SHP77 treated with DMSO at 0.1 percent for 48 hours (cell line): Measurements from ENCODE around the gene GAREM1.
"Not testable (repeated sequence)": the region's sequence is repeated elsewhere in the genome, so short reads cannot be mapped to it uniquely, and the experiment has no call there.

ENCODE experiments used
- DNase-seq: peaks from one replicate; lab custom pipeline; 2025; lab: John Stamatoyannopoulos, UW

The GAREM1 gene

GRCh38 chr18:32326450-32327308 lies 144.0 kb downstream of the GAREM1 start:
- DNase-seq: no peak

GRCh38 chr18:32324181-32324580 lies 146.5 kb downstream of the GAREM1 start:
- DNase-seq: no peak

- DNase-seq: no peak
Observed at GRCh38 chr18:32321826-32322225, 148.9 kb downstream of the GAREM1 start.

- DNase-seq: no peak
Observed at GRCh38 chr18:32319084-32319483, 151.6 kb downstream of the GAREM1 start.

GRCh38 chr18:32318581-32318980 lies 152.1 kb downstream of the GAREM1 start:
- DNase-seq: no peak

GRCh38 chr18:32317651-32318050 lies 153.0 kb downstream of the GAREM1 start:
- no peak for DNase-seq

- DNase-seq: no peak
Observed at GRCh38 chr18:32315881-32316280, 154.8 kb downstream of the GAREM1 start.

GRCh38 chr18:32310774-32311173 lies 159.9 kb downstream of the GAREM1 start:
- no peak for DNase-seq

- DNase-seq: no peak
Observed at GRCh38 chr18:32310101-32310500, 160.6 kb downstream of the GAREM1 start.

- DNase-seq: no peak
Observed at GRCh38 chr18:32308493-32309120, 162.1 kb downstream of the GAREM1 start.

GRCh38 chr18:32303400-32303799 lies 167.3 kb downstream of the GAREM1 start:
- no peak for DNase-seq

- DNase-seq: no peak
Observed at GRCh38 chr18:32302806-32303205, 167.9 kb downstream of the GAREM1 start.

- no peak for DNase-seq
Observed at GRCh38 chr18:32301976-32302743, 168.5 kb downstream of the GAREM1 start.

GRCh38 chr18:32301361-32301760 lies 169.3 kb downstream of the GAREM1 start:
- DNase-seq: no peak

GRCh38 chr18:32300914-32301313 lies 169.8 kb downstream of the GAREM1 start:
- DNase-seq: no peak

- DNase-seq: no peak
Observed at GRCh38 chr18:32299484-32299883, 171.2 kb downstream of the GAREM1 start.

GRCh38 chr18:32298171-32298667 lies 172.5 kb downstream of the GAREM1 start:
- no peak for DNase-seq

GRCh38 chr18:32297579-32298170 lies 173.0 kb downstream of the GAREM1 start:
- no peak for DNase-seq

- DNase-seq: no peak
Observed at GRCh38 chr18:32296851-32297250, 173.8 kb downstream of the GAREM1 start.

- no peak for DNase-seq
Observed at GRCh38 chr18:32295604-32296003, 175.1 kb downstream of the GAREM1 start.

GRCh38 chr18:32293107-32293506 lies 177.6 kb downstream of the GAREM1 start:
- no peak for DNase-seq

- not testable (repeated sequence) for DNase-seq
Observed at GRCh38 chr18:32291623-32292022, 179.1 kb downstream of the GAREM1 start.
